Measurements from ENCODE around the gene BAHCC1. TPM values are rescaled to one million over a fixed set of nuclear protein-coding genes. Genes with fewer than 3 reads are reported as not detected.

The BAHCC1 gene
- total RNA-seq, 2 experiments from 2014 or later: 0.87 to 0.91 TPM

DNA sequence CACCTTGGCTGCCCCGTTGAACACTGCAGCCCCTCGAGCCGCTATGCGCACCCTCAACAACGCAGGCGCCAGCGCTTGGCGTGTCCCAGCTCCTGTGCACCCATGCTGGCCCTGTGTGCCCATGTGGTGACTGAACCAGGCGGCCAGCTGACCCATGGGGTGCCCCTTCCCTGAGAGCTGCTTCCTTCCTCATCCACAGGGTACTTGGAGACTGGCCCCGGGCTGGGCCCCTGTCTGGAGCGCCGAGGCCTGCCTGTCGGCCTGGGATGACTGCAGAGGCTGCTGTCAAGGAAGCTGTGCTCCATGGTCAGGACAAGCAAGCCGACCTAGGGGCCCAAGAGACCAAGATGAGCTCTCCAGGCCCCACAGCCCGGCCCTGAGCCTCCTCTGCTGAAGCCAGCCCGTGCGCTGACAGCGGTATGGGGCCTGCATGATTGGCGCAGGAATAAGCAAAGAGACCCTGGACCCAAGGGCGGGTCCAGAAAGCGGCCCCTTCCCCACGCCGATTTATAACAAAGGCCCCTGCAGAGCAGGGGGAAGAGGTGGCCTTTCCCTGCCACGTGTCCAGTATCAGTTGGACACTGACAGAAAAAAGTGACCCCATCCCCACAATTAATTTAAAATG is 21.6 kb upstream of the BAHCC1 start:
- CTCF ChIA-PET: no interaction called here
- Mint-ChIP-seq H3K27me3 (ENCODE audit: low read depth) (no peaks in the 10 kb centered on the region), H3K4me1 (ENCODE audit: low read depth) (no peaks in the 10 kb centered on the region), H3K9me3 (ENCODE audit: insufficient read depth) (no peaks in the 10 kb centered on the region), H3K27ac (no peak overlapping the region), H3K4me3 (no peak overlapping the region), H3K36me3 (ENCODE audit: low read depth) (no peaks in the 10 kb centered on the region)
- ATAC-seq (no peak), DNase-seq (no peak)
- POLR2A ChIA-PET: no interaction called here

GRCh38 chr17:81374890-81375289 is 20.4 kb upstream of the BAHCC1 start:
- H3K4me3 Mint-ChIP-seq: no peak overlapping the region
- ATAC-seq: no peak
- DNase-seq: no peak
- no peaks in the 10 kb centered on the region for H3K4me1 Mint-ChIP-seq (ENCODE audit: low read depth)
- no peaks in the 10 kb centered on the region for H3K27me3 Mint-ChIP-seq (ENCODE audit: low read depth)
- ChIA-PET POLR2A (no interaction called here), CTCF (no interaction called here)
- no peak overlapping the region for H3K27ac Mint-ChIP-seq
- no peaks in the 10 kb centered on the region for H3K9me3 Mint-ChIP-seq (ENCODE audit: insufficient read depth)
- no peaks in the 10 kb centered on the region for H3K36me3 Mint-ChIP-seq (ENCODE audit: low read depth)

DNA sequence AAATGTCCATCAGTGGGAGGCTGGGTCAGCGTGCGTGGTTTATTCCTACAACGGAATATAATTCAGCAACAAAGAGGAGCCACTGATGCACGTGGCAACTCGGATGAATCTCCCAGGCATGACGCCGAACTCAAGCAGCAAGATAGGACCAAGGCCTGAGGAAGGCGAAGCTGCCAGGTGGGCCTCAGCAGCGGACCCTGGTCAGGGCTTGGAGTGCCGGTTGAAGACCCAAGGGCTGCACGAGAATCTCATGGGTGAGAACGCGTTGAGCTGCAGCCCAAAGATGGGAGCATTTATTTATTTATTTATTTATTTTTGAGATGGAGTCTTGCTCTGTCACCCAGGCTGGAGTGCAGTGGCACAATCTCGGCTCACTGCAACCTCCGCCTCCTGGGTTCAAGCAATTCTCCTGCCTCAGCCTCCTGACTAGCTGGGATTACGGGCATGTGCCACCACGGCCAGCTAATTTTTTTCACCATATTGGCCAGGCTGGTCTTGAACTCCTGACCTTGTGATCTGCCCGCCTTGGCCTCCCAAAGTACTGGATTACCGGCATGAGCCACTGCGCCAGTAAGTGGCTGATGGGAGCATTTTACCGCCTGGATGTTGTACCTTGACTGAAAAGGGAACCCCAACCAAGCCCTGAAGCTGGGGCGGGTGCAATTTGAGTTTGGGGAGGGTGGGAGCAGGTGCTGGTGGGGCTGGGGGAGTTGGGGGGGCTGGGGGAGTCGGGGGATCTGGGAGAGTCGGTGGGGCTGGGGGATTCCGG is 18.1 kb upstream of the BAHCC1 start:
- no peaks in the 10 kb centered on the region for H3K27me3 Mint-ChIP-seq (ENCODE audit: low read depth)
- DNase-seq (no peak), ATAC-seq (no peak)
- CTCF ChIA-PET: no interaction called here
- H3K36me3 Mint-ChIP-seq (ENCODE audit: low read depth): no peaks in the 10 kb centered on the region
- no peak overlapping the region for H3K27ac Mint-ChIP-seq
- POLR2A ChIA-PET: no interaction called here
- H3K4me3 Mint-ChIP-seq: no peak overlapping the region
- H3K4me1 Mint-ChIP-seq (ENCODE audit: low read depth): peaks cover 6% of the 10 kb centered on the region
- H3K9me3 Mint-ChIP-seq (ENCODE audit: insufficient read depth): no peaks in the 10 kb centered on the region

DNA sequence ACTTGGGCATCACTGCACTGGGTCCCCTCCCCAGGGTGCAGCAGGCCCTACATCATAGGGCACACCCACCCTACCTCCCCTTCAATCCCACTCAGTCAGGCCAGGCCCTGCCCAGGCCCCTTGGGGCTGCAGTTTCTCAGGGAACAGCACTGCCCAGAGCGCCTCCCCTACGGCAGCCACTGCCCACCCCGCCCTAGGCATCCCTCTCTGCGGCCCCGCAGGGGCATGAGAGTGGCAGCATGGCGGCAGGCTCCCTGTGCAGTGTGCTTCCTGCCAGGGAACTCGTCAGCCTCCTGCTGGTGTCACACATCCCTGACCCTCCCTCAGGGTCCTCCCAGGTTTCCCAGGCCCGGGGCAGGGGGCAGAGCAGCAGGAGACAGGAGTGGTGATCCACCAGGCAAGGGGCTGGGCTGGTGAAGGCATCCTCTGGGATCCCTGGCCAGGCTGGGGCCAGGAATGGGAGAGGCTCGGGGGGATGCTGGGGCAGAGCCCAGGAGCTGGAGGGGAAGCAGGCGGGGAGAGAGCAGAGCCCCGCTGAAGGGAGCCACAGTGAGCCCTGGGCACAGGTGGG is 16.2 kb upstream of the BAHCC1 start:
- Mint-ChIP-seq H3K36me3 (ENCODE audit: low read depth) (no peaks in the 10 kb centered on the region), H3K27me3 (ENCODE audit: low read depth) (no peaks in the 10 kb centered on the region), H3K4me3 (no peak overlapping the region), H3K4me1 (ENCODE audit: low read depth) (peaks cover 9% of the 10 kb centered on the region), H3K9me3 (ENCODE audit: insufficient read depth) (no peaks in the 10 kb centered on the region), H3K27ac (no peak overlapping the region)
- DNase-seq: no peak
- ChIA-PET POLR2A (no interaction called here), CTCF (no interaction called here)
- no peak for ATAC-seq

- no peak overlapping the region for H3K27ac Mint-ChIP-seq
- no peak for DNase-seq
- H3K9me3 Mint-ChIP-seq (ENCODE audit: insufficient read depth): no peaks in the 10 kb centered on the region
- H3K27me3 Mint-ChIP-seq (ENCODE audit: low read depth): no peaks in the 10 kb centered on the region
- H3K4me3 Mint-ChIP-seq: no peak overlapping the region
- ChIA-PET CTCF (no interaction called here), POLR2A (no interaction called here)
- H3K36me3 Mint-ChIP-seq (ENCODE audit: low read depth): no peaks in the 10 kb centered on the region
- ATAC-seq: no peak
- peaks cover 9% of the 10 kb centered on the region for H3K4me1 Mint-ChIP-seq (ENCODE audit: low read depth)
Measured at GRCh38 chr17:81379523-81379942, 15.7 kb upstream of the BAHCC1 start.

GRCh38 chr17:81380131-81380530 is 15.1 kb upstream of the BAHCC1 start:
- POLR2A ChIA-PET: no interaction called here
- CTCF ChIA-PET: no interaction called here
- no peak overlapping the region for H3K4me3 Mint-ChIP-seq

GRCh38 chr17:81380666-81381518 is 14.4 kb upstream of the BAHCC1 start:
- no peak for ATAC-seq
- no peak overlapping the region for H3K27ac Mint-ChIP-seq
- ChIA-PET CTCF (no interaction called here), POLR2A (no interaction called here)
- no peaks in the 10 kb centered on the region for H3K36me3 Mint-ChIP-seq (ENCODE audit: low read depth)
- no peak for DNase-seq
- no peak overlapping the region for H3K4me3 Mint-ChIP-seq
- H3K27me3 Mint-ChIP-seq (ENCODE audit: low read depth): peaks cover 9% of the 10 kb centered on the region
- no peaks in the 10 kb centered on the region for H3K9me3 Mint-ChIP-seq (ENCODE audit: insufficient read depth)
- peaks cover 9% of the 10 kb centered on the region for H3K4me1 Mint-ChIP-seq (ENCODE audit: low read depth)

More at GRCh38 chr17:81380131-81380530, 15.1 kb upstream of the BAHCC1 start:
- Mint-ChIP-seq H3K27ac (no peak overlapping the region), H3K4me1 (ENCODE audit: low read depth) (peaks cover 9% of the 10 kb centered on the region), H3K36me3 (ENCODE audit: low read depth) (no peaks in the 10 kb centered on the region), H3K27me3 (ENCODE audit: low read depth) (peaks cover 1% of the 10 kb centered on the region), H3K9me3 (ENCODE audit: insufficient read depth) (no peaks in the 10 kb centered on the region)
- no peak for DNase-seq
- no peak for ATAC-seq

DNA sequence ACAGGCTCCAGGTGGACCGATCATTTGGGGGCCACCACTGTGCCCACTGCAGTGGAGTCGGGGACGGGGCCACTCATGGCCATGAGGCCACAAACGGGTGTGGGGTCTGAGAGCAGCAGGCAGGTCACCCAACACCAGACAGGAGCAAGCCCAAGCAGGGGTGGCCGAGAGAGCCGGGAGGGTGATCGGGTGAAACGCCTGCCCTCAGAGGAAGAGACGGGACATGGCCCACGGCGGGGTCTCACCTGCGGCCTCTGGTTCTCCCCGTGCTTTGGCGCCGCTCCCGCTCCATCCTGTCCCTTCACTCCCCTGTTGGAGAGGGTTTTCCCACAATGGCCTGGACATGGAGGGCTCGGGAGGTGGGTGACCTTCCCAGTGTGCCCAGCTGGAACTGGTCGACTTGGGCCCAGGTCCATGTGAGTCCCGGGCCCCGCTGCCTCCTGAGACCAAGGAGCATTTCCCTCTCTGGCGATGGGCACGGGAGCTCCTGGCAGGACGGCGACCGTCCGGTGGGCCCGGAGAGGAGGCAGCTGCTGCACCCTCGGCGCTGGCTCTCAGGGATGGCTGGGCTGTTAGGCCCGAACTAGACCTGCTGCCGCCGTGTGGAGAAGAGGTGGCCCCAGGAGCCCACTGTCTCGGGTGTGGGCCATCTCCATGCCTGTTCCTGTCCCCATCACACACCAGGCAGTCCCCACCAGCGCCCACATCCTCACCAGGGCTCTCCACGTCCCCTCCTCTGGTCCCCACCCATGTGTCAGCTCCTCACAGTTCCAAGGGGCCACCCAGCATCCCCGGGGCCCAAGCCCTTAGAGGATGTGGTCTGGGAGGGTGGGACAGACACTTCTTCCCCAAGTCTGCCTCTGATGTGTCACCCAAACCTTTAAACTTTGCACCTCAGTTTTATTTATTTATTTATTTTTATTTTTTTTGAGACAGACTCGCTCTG is 13.4 kb upstream of the BAHCC1 start:
- Mint-ChIP-seq H3K9me3 (ENCODE audit: insufficient read depth) (no peaks in the 10 kb centered on the region), H3K4me1 (ENCODE audit: low read depth) (peaks cover 9% of the 10 kb centered on the region), H3K27ac (no peak overlapping the region), H3K36me3 (ENCODE audit: low read depth) (no peaks in the 10 kb centered on the region), H3K27me3 (ENCODE audit: low read depth) (peaks cover 14% of the 10 kb centered on the region), H3K4me3 (no peak overlapping the region)
- peak; percentile 32 for DNase-seq
- ATAC-seq: no peak
- ChIA-PET POLR2A (no interaction called here), CTCF (no interaction called here)

DNA sequence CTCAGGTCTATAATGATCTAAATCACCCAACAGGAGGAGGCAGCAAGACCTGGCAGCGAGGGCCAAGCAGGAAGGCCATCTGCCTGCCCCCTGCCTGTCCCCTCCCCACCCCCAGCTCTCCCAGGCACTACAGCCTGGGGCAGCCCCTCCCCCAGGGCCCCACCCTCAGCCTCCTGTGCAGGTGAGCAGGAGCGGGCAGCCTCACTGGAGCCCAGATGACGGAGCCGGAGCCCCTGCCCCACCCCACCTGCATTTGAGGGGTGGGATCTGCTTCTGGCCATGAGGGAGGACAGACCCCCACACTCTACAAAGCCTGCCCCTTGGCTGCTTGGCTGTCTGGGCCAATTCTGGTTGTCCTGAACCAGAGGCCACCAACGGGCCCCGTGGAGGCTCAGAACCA is 12.4 kb upstream of the BAHCC1 start:
- ChIA-PET POLR2A (no interaction called here), CTCF (no interaction called here)
- no peak overlapping the region for H3K4me3 Mint-ChIP-seq
- H3K9me3 Mint-ChIP-seq (ENCODE audit: insufficient read depth): no peaks in the 10 kb centered on the region
- no peaks in the 10 kb centered on the region for H3K36me3 Mint-ChIP-seq (ENCODE audit: low read depth)
- H3K27me3 Mint-ChIP-seq (ENCODE audit: low read depth): peaks cover 19% of the 10 kb centered on the region
- DNase-seq: no peak
- ATAC-seq: no peak
- no peak overlapping the region for H3K27ac Mint-ChIP-seq
- peaks cover 9% of the 10 kb centered on the region for H3K4me1 Mint-ChIP-seq (ENCODE audit: low read depth)

DNA sequence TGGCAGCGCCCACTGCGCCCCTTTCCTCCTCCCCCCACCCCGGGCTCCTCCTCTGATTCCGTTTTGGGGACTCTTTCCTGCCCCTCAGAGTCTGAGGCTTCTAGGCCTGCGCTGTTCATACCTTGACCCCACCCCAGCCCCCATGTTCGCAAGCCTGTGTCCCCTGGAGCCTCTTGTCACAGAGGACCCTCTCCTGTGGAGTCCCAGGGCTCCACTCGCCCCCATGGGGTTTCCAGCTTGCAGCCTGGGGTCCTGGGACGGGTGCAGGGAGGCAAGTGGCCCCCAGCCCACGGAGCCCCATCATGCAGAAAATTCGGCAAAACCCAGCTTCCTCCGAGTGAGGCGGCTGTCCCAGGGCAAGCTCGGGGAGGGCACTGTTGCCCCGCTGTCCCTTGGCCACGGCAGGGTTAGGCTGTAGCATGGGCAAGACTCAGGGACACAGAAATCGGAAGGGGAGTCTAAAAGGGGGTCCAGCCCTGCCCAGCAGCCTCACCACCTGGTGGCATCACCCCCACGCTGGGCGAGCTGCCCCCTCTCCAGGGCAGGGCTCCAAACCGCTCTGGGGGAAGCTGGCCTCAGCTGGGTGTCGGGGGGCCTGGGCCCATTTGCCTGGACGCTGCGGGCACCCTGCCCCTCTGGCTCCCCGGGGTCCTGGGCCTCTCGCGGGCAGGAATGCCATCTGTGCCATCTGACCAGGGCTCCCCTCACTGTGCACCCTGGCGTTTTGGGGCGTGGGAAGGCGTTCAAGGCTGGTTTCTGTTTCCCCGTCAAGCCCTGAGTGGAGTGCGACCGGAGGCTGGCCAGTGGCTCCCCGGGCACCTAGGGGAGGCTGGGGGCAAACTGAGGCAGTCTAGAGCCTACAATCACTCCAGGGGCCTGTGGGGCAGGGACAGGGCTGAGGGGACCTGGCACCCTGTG is 11.5 kb upstream of the BAHCC1 start:
- H3K9me3 Mint-ChIP-seq (ENCODE audit: insufficient read depth): no peaks in the 10 kb centered on the region
- H3K27me3 Mint-ChIP-seq (ENCODE audit: low read depth): peaks cover 26% of the 10 kb centered on the region
- DNase-seq (no peak), ATAC-seq (no peak)
- CTCF ChIA-PET: interaction anchor here (0.6 kb wide), 1 partner anchor 14 kb away, joined by 3 read pairs; no protein-coding TSS in a partner anchor
- H3K27ac Mint-ChIP-seq: no peak overlapping the region
- H3K4me1 Mint-ChIP-seq (ENCODE audit: low read depth): peaks cover 9% of the 10 kb centered on the region
- no peaks in the 10 kb centered on the region for H3K36me3 Mint-ChIP-seq (ENCODE audit: low read depth)
- H3K4me3 Mint-ChIP-seq: no peak overlapping the region
- POLR2A ChIA-PET: no interaction called here

Data from activated CD8-positive, alpha-beta T cell treated with anti-CD3 and anti-CD28 coated beads, Interleukin-2, amount 10 ng/mL, durations not matched to agents 7 days and 5 days (primary cell).